ENCODE results near the gene PRKCQ. TPM values are rescaled to one million over a fixed set of nuclear protein-coding genes. Genes with fewer than 3 reads are reported as not detected.
A peak's percentile ranks its signal among the peaks of the same experiment; 100 is the strongest.
"Not testable (repeated sequence)": the region's sequence is repeated elsewhere in the genome, so short reads cannot be mapped to it uniquely, and the experiment has no call there.

The PRKCQ gene
- total RNA-seq, 2 donors from 2014 or later: 0.43 TPM; not detected in 1

DNA sequence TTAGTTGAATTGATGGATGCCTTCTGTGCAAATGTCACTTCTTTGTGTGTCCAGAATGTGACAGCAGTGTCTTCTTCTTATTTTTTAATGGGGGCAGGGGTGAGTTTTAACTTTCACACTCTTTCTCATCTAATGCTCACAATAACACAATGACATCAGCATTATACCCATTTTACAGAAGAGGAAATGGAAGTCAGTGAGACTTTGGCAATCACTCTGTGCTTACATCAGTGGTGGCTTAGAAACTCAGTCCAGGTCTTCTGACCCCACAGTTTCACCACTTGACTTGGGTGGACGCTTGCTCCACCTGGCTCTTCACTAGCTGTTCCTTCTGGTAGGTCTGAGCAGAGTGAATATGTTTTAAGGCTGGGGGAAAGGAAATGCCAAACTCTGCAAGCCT is 124.0 kb downstream of the PRKCQ start:
- Histone ChIP-seq H3K9me3 (peaks cover 0 to 3% of the 10 kb centered on the region in 2 donors), H3K27ac (no peak overlapping the region), H3K36me3 (no peaks in the 10 kb centered on the region), H3K4me3 (no peak overlapping the region), H3K27me3 (no peaks in the 10 kb centered on the region), H3K4me1 (no peaks in the 10 kb centered on the region)
- no peak for DNase-seq (ENCODE audit: low spot score)
- no peak for TF ChIP-seq CTCF (IDR thresholded peaks at IDR 0.05)

DNA sequence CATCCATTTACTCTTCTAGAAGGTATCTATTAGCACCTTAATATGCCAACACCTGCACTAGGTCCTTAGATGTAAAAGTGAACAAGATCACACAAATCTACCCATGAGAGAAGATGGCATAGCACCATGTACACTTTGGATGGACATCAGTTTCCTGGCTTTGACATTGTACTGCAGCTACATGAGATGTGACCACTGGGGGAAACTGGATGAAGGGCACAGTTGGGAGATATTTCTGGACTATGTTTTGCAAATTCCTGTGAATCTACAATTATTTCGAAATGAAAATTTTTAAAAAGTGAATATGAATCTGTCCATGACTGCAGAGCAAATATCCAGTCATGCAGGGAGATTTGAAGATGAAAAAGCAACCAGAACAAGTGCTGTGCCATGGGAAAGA is 124.5 kb downstream of the PRKCQ start:
- H3K27ac ChIP-seq: no peak overlapping the region
- H3K9me3 ChIP-seq: peaks cover 0 to 3% of the 10 kb centered on the region in 2 donors
- DNase-seq (ENCODE audit: low spot score): no peak
- H3K27me3 ChIP-seq: no peaks in the 10 kb centered on the region
- H3K4me1 ChIP-seq: no peaks in the 10 kb centered on the region
- no peak overlapping the region for H3K4me3 ChIP-seq
- no peaks in the 10 kb centered on the region for H3K36me3 ChIP-seq
- no peak for TF ChIP-seq CTCF (IDR thresholded peaks at IDR 0.05)

GRCh38 chr10:6446711-6447110 is 133.4 kb downstream of the PRKCQ start:
- H3K9me3 ChIP-seq: no peaks in the 10 kb centered on the region
- TF ChIP-seq CTCF (IDR thresholded peaks at IDR 0.05): no peak
- no peak overlapping the region for H3K27ac ChIP-seq
- H3K4me1 ChIP-seq: no peaks in the 10 kb centered on the region
- no peak for DNase-seq (ENCODE audit: low spot score)
- no peaks in the 10 kb centered on the region for H3K36me3 ChIP-seq
- no peaks in the 10 kb centered on the region for H3K27me3 ChIP-seq
- H3K4me3 ChIP-seq: no peak overlapping the region

DNA sequence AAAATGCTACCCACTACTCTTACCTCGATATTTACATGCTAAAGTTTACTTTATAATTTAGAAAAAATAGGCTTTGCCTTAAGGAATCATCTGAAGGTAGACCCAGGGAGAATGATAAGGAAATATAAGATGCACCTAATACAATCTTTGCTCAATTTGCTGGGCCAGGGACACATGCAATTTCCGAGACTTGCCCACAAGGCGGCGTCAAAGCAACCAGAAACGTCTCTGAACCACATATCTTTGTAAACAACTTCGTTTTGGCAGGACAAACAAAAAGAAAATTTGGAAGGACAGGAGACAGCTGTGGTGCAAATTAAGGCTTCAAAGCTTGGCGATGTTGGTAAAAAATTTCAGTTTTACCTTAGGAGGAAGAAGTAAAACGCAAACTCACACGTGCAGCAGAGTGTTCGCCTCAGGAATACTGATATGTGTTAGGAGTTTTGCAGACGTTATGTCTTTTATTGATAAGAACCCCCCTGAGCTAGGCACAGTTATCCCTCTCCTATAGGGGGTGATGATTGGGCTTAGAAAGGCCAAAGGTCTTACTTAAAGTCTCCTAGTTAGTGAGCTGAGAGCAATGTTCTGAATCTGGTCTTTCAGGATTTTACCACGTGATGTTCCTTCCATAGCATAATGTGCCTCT is 134.3 kb downstream of the PRKCQ start:
- H3K36me3 ChIP-seq: no peaks in the 10 kb centered on the region
- peak in 1 of 2 donors; percentile 61 for TF ChIP-seq CTCF (IDR thresholded peaks at IDR 0.05)
- no peak overlapping the region for H3K4me3 ChIP-seq
- no peak overlapping the region for H3K27ac ChIP-seq
- no peaks in the 10 kb centered on the region for H3K27me3 ChIP-seq
- no peaks in the 10 kb centered on the region for H3K9me3 ChIP-seq
- DNase-seq (ENCODE audit: low spot score): no peak
- no peaks in the 10 kb centered on the region for H3K4me1 ChIP-seq

DNA sequence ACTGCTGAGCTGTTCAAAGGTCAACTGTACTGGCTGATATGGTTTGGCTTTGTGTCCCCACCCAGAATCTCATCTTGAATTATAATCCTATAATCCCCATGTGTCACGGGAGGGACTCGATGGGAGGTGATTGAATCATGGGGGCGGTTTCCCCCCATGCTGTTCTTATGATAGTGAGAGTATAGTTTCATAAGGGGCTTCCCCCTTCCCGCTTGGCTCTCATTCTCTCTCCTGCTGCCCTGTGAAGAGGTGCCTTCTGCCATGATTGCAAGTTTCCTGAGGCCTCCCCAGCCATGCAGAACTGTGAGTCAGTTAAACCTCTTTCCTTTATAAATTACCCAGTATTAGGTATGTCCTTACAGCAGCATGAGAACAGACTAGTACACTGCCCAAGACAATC is 140.2 kb downstream of the PRKCQ start:
- H3K36me3 ChIP-seq; H3K9me3 ChIP-seq; H3K4me1 ChIP-seq; H3K27me3 ChIP-seq; H3K4me3 ChIP-seq; DNase-seq (ENCODE audit: low spot score); H3K27ac ChIP-seq: not testable (repeated sequence)

- Histone ChIP-seq H3K27me3 (no peaks in the 10 kb centered on the region), H3K36me3 (no peaks in the 10 kb centered on the region), H3K27ac (no peak overlapping the region)
These were observed 148.2 kb downstream of the PRKCQ start for GRCh38 chr10:6431861-6432260.

More at GRCh38 chr10:6431861-6432260, 148.2 kb downstream of the PRKCQ start:
- no peaks in the 10 kb centered on the region for H3K4me1 ChIP-seq
- TF ChIP-seq CTCF (IDR thresholded peaks at IDR 0.05): no peak
- no peak overlapping the region for H3K4me3 ChIP-seq
- DNase-seq (ENCODE audit: low spot score): no peak
- no peaks in the 10 kb centered on the region for H3K9me3 ChIP-seq

Measured in right atrium auricular region (tissue), 2 donors.